ENCODE measurements around the gene RNF213.

GRCh38 chr17:80358861-80359260, 98.2 kb downstream of the RNF213 start:
- TF ChIP-seq POLR2A (IDR thresholded peaks at IDR 0.05) (no peak), CTCF (IDR thresholded peaks at IDR 0.05) (no peak), POLR2AphosphoS5 (IDR thresholded peaks at IDR 0.05) (no peak)
